GM12865 (cell line): ENCODE results near the gene MX2.

ENCODE experiments used
- DNase-seq: peaks from one replicate; pipeline ENCODE4 v3.0.0; 2010; ENCODE audit warnings: low read depth
- H3K4me3 ChIP-seq: 2 replicates; pipeline ENCODE4 v1.5.1; 2011; ENCODE audit warnings: mild to moderate bottlenecking, low read depth, low read length, control low read depth
- CTCF ChIP-seq: IDR thresholded peaks from 2 replicates; pipeline ENCODE4 v1.5.1; 2011; ENCODE audit warnings: low read length, control low read depth, low read depth, inconsistent platforms; ENCODE audit not compliant: insufficient read depth; ENCODE audit errors: missing control alignments

Gene MX2

GRCh38 chr21:41365377-41366107 is 3.7 kb downstream of the MX2 start:
- no peak overlapping the region for H3K4me3 ChIP-seq
- no peak for DNase-seq
- TF ChIP-seq CTCF = no peak

GRCh38 chr21:41366522-41367151 is 4.8 kb downstream of the MX2 start:
- TF ChIP-seq CTCF = no peak
- peak overlapping the region; percentile 69 for H3K4me3 ChIP-seq
- DNase-seq = peak; percentile 83

GRCh38 chr21:41367301-41367944 is 5.6 kb downstream of the MX2 start:
- TF ChIP-seq CTCF = no peak
- DNase-seq = peak; percentile 43
- H3K4me3 ChIP-seq = peak overlapping the region; percentile 69

- H3K4me3 ChIP-seq = peak overlapping the region; percentile 69
- TF ChIP-seq CTCF = no peak
- peak; percentile 90 for DNase-seq
Observed at GRCh38 chr21:41367945-41368734, 6.3 kb downstream of the MX2 start.

- no peak for TF ChIP-seq CTCF
- peak overlapping the region; percentile 69 for H3K4me3 ChIP-seq
- peak; percentile 28 for DNase-seq
Observed at GRCh38 chr21:41368735-41369104, 6.9 kb downstream of the MX2 start.

- H3K4me3 ChIP-seq = peak overlapping the region; percentile 69
- peak; percentile 28 for TF ChIP-seq CTCF
- peak; percentile 80 for DNase-seq
Observed at GRCh38 chr21:41369105-41369919, 7.5 kb downstream of the MX2 start.
